ENCODE results near the gene STK4. TPM values are rescaled to one million over a fixed set of nuclear protein-coding genes. Genes with fewer than 3 reads are reported as not detected.

The STK4 gene
- total and polyA plus RNA-seq, 5 donors: 4.6 to 14.4 (median 13.8) TPM

DNA sequence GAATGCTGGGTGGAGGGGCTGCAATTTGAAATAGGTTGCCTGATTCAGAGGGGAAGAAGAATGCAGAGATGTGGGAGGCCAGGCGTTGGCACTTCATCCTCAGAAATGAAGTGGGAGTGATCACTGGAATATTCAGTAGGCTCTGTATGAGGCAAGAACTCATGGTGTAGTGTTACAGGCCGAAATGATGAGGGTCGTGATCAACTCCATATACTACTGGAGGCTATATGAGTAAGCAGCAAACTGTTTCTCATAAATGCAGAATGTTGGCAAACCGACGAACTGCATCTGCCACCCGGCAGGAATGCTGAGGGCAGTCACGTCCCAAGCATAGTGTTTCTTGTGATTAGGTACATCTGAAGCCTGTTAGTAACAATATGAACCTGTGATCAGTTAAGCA is 121.9 kb downstream of the STK4 start:
- Histone ChIP-seq H3K4me3 (ENCODE audit: low read length) (no peak overlapping the region), H3K9me3 (ENCODE audit: control insufficient read depth, low read length) (no peaks in the 10 kb centered on the region), H3K27ac (ENCODE audit: low read length) (no peak overlapping the region), H3K4me1 (ENCODE audit: control insufficient read depth, insufficient read depth, low read length) (no peaks in the 10 kb centered on the region), H3K27me3 (ENCODE audit: control insufficient read depth, insufficient read depth) (no peaks in the 10 kb centered on the region)
- WGBS: 71% methylated on average over 7 of the region's 7 CpGs
- ATAC-seq (no peak), DNase-seq (no peak)
- intact Hi-C loops (cut with DNase I): no loop called here

DNA sequence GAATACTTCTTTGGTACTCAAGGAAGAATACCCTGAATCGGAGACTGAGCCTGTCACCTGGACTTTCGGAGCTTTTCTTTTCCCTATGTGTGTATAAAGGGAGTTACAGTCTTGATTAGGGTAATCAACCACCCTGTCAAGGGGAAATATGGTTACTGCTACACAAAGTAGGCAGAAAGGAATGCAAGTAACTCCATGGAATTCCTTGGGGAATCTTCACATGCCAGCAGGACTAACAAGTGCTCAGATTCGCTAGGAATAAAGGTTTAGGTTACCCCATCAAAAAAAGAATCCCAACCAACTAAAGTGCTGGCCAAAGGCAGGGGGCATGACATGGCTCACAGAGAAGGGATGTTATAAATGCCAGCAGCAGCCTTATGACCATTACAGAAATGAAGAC is 124.2 kb downstream of the STK4 start:
- 94% methylated on average over 3 of the region's 3 CpGs for WGBS
- H3K9me3 ChIP-seq (ENCODE audit: control insufficient read depth, low read length): no peaks in the 10 kb centered on the region
- no peak for DNase-seq
- no peak overlapping the region for H3K27ac ChIP-seq (ENCODE audit: low read length)
- no peak overlapping the region for H3K4me3 ChIP-seq (ENCODE audit: low read length)
- no peak for ATAC-seq
- H3K27me3 ChIP-seq (ENCODE audit: control insufficient read depth, insufficient read depth): no peaks in the 10 kb centered on the region
- H3K4me1 ChIP-seq (ENCODE audit: control insufficient read depth, insufficient read depth, low read length): no peaks in the 10 kb centered on the region
- intact Hi-C loops (cut with DNase I): loop anchor here in 2 of 4 donors (10.0 kb wide), 2 partner anchors 46 to 86 kb away; no protein-coding TSS in a partner anchor

GRCh38 chr20:45091366-45091765 is 125.1 kb downstream of the STK4 start:
- H3K4me3 ChIP-seq (ENCODE audit: low read length): no peak overlapping the region
- DNase-seq (no peak), ATAC-seq (no peak)
- no peaks in the 10 kb centered on the region for H3K9me3 ChIP-seq (ENCODE audit: control insufficient read depth, low read length)
- intact Hi-C loops (cut with DNase I): loop anchor here in 2 of 4 donors (10.0 kb wide), 2 partner anchors 47 to 87 kb away; no protein-coding TSS in a partner anchor
- no peak overlapping the region for H3K27ac ChIP-seq (ENCODE audit: low read length)
- H3K4me1 ChIP-seq (ENCODE audit: control insufficient read depth, insufficient read depth, low read length): no peaks in the 10 kb centered on the region
- H3K27me3 ChIP-seq (ENCODE audit: control insufficient read depth, insufficient read depth): no peaks in the 10 kb centered on the region
- 78% methylated on average over 3 of the region's 3 CpGs for WGBS

GRCh38 chr20:45092898-45093297 is 126.6 kb downstream of the STK4 start:
- no peak overlapping the region for H3K4me3 ChIP-seq (ENCODE audit: low read length)
- H3K27me3 ChIP-seq (ENCODE audit: control insufficient read depth, insufficient read depth): no peaks in the 10 kb centered on the region
- DNase-seq: no peak
- intact Hi-C loops (cut with DNase I): loop anchor here in 2 of 4 donors (10.0 kb wide), 2 partner anchors 48 to 88 kb away; no protein-coding TSS in a partner anchor
- H3K27ac ChIP-seq (ENCODE audit: low read length): no peak overlapping the region
- WGBS: 84% methylated on average over 7 of the region's 7 CpGs
- no peaks in the 10 kb centered on the region for H3K4me1 ChIP-seq (ENCODE audit: control insufficient read depth, insufficient read depth, low read length)
- no peak for ATAC-seq
- no peaks in the 10 kb centered on the region for H3K9me3 ChIP-seq (ENCODE audit: control insufficient read depth, low read length)

DNA sequence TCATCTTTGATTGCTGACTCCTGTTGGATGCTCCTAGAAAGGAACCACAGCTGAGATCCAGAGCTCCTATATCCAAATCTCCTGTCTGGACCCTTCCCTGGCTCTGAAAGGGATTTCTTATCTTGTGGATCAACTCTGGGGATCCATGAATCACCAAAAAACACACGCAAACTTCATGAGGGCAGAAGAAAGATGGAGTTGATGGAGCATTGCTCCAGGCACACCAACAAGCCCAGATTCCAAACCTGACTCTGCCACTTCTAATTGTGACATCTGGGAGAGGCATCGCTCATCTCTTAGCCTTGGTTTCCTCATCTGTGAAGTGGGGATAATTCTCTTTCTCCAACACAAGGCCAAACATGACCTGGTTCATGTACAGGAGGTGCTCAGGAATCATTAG is 127.9 kb downstream of the STK4 start:
- intact Hi-C loops (cut with DNase I): loop anchor here in 2 of 4 donors (10.0 kb wide), 2 partner anchors 49 to 89 kb away; no protein-coding TSS in a partner anchor
- ATAC-seq: no peak

DNA sequence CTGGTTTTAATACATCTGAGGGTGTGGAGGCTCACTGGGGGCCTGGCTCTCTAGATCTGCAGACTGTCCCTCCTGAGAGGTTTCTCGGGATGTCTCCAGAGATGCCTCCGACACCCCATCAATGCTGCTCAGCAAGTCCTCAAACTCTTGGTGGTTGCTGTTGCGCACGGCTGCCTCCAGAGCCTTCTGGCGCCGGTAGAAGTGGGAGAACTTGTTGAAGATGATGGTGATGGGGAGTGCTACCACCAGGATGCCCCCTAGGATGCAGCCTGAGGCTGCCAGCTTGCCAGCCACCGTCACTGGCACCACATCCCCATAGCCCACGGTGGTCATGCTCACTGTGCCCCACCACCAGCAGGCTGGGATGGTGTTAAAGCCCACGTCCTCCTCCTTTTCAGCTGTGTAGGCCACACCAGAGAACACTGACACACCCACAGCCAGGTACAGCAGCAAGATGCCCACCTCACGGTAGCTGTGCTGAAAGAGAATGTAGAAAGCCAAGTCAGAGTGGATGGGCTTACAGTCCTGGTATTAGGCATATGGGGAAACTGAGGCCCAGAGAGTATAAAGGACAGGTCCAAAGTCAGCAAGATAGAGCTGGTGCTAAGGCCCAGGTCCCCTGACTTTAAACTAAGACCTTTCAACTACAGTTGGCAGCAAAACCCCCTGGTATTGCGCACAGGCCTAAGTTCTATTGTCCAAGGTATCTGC is 128.7 kb downstream of the STK4 start:
- 92% methylated on average over 11 of the region's 11 CpGs for WGBS
- no peak overlapping the region for H3K4me3 ChIP-seq (ENCODE audit: low read length)
- H3K27ac ChIP-seq (ENCODE audit: low read length): no peak overlapping the region
- intact Hi-C loops (cut with DNase I): loop anchor here (5.0 to 10.0 kb wide), 5 partner anchors 48 to 197 kb away; no protein-coding TSS in a partner anchor
- H3K4me1 ChIP-seq (ENCODE audit: control insufficient read depth, insufficient read depth, low read length): no peaks in the 10 kb centered on the region
- ATAC-seq (no peak), DNase-seq (no peak)
- no peaks in the 10 kb centered on the region for H3K9me3 ChIP-seq (ENCODE audit: control insufficient read depth, low read length)
- H3K27me3 ChIP-seq (ENCODE audit: control insufficient read depth, insufficient read depth): no peaks in the 10 kb centered on the region

More for the DNA sequence above, 127.9 kb downstream of the STK4 start:
- Histone ChIP-seq H3K4me1 (ENCODE audit: control insufficient read depth, insufficient read depth, low read length) (no peaks in the 10 kb centered on the region), H3K9me3 (ENCODE audit: control insufficient read depth, low read length) (no peaks in the 10 kb centered on the region), H3K27me3 (ENCODE audit: control insufficient read depth, insufficient read depth) (no peaks in the 10 kb centered on the region), H3K4me3 (ENCODE audit: low read length) (no peak overlapping the region), H3K27ac (ENCODE audit: low read length) (no peak overlapping the region)
- no peak for DNase-seq
- WGBS: 95% methylated on average over 2 of the region's 2 CpGs

DNA sequence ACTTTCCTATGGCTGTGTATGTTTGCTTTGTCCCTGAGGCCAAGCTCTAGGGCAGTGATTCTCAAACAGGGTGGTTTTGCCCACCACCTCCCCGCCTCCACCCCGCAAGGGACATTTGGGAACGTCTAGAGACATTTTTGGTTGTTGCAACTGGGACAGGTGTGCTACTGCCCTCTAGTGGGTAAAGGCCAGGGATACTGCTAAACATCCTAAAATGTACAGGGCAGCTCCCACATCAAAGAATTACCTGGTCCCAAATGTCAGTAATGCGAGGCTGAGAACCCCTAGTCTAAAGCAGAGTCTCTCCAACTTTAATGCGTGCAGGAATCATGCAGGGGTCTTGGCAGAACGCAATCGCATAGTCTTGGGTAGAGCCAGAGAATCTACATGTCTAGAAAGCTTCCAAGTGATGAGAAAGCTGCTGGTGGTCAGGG is 129.5 kb downstream of the STK4 start:
- no peak overlapping the region for H3K27ac ChIP-seq (ENCODE audit: low read length)
- peak in 1 of 2 donors; percentile 62 for ATAC-seq
- H3K4me3 ChIP-seq (ENCODE audit: low read length): no peak overlapping the region
- intact Hi-C loops (cut with DNase I): loop anchor here (2.0 to 10.0 kb wide), 6 partner anchors 49 to 196 kb away; no protein-coding TSS in a partner anchor
- peak in 2 of 3 donors; percentile 31 to 56 for DNase-seq
- no peaks in the 10 kb centered on the region for H3K4me1 ChIP-seq (ENCODE audit: control insufficient read depth, insufficient read depth, low read length)
- no peaks in the 10 kb centered on the region for H3K27me3 ChIP-seq (ENCODE audit: control insufficient read depth, insufficient read depth)
- no peaks in the 10 kb centered on the region for H3K9me3 ChIP-seq (ENCODE audit: control insufficient read depth, low read length)
- 5% methylated on average over 7 of the region's 7 CpGs for WGBS

- intact Hi-C loops (cut with DNase I): loop anchor here (2.0 to 10.0 kb wide), 6 partner anchors 49 to 196 kb away; no protein-coding TSS in a partner anchor
Measured at GRCh38 chr20:45096781-45097180, 130.5 kb downstream of the STK4 start.

GRCh38 chr20:45097485-45098102 is 131.3 kb downstream of the STK4 start:
- no peak for ATAC-seq
- intact Hi-C loops (cut with DNase I): loop anchor here (2.0 to 10.0 kb wide), 6 partner anchors 50 to 195 kb away; no protein-coding TSS in a partner anchor
- DNase-seq: peak in 2 of 3 donors; percentile 57 to 58
- Histone ChIP-seq H3K4me3 (ENCODE audit: low read length) (peak overlapping the region; percentile 2), H3K27me3 (ENCODE audit: control insufficient read depth, insufficient read depth) (no peaks in the 10 kb centered on the region), H3K4me1 (ENCODE audit: control insufficient read depth, insufficient read depth, low read length) (no peaks in the 10 kb centered on the region), H3K9me3 (ENCODE audit: control insufficient read depth, low read length) (no peaks in the 10 kb centered on the region), H3K27ac (ENCODE audit: low read length) (no peak overlapping the region)
- WGBS: 25% methylated on average over 56 of the region's 56 CpGs

More at GRCh38 chr20:45096781-45097180, 130.5 kb downstream of the STK4 start:
- Histone ChIP-seq H3K4me3 (ENCODE audit: low read length) (no peak overlapping the region), H3K27me3 (ENCODE audit: control insufficient read depth, insufficient read depth) (no peaks in the 10 kb centered on the region), H3K9me3 (ENCODE audit: control insufficient read depth, low read length) (no peaks in the 10 kb centered on the region), H3K4me1 (ENCODE audit: control insufficient read depth, insufficient read depth, low read length) (no peaks in the 10 kb centered on the region), H3K27ac (ENCODE audit: low read length) (no peak overlapping the region)
- ATAC-seq (no peak), DNase-seq (no peak)
- WGBS: 75% methylated on average over 9 of the region's 9 CpGs

DNA sequence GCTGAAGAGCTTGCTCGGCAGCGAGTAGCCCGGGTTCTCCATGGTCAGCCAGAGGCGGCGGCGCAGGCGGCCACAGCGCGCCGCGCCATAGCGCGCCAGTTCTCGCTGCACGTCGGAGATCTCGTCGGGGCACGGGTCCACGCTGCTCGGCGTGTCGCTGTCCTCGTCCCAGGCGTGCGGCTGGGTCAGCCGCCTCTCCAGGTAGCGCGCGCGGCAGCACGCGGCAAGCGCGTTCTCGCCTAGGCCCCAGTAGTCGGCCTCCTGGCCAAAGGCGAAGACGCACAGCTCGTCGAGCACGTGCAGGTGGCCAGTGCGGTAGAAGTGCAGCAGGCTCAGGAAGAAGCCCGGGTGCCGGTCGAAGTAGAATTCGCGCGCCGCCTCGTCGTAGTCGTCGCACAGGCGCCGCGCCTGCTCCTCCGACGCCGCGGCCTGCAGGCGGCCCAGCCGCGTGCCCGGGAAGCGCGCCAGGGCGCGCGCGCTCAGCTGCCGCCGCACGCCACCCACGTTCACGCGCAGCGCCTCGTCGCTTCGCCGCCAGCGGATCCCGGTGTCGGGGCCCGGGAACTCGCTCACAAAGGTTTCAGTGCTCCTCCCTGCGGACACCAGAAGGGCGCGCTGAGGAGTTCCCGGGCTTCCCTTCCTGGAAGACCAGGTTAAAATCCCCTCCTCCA is 131.9 kb downstream of the STK4 start:
- WGBS: 6% methylated on average over 91 of the region's 91 CpGs
- Histone ChIP-seq H3K4me3 (ENCODE audit: low read length) (peak overlapping the region; percentile 2), H3K4me1 (ENCODE audit: control insufficient read depth, insufficient read depth, low read length) (no peaks in the 10 kb centered on the region), H3K9me3 (ENCODE audit: control insufficient read depth, low read length) (no peaks in the 10 kb centered on the region), H3K27ac (ENCODE audit: low read length) (no peak overlapping the region), H3K27me3 (ENCODE audit: control insufficient read depth, insufficient read depth) (no peaks in the 10 kb centered on the region)
- intact Hi-C loops (cut with DNase I): loop anchor here (5.0 to 10.0 kb wide), 5 partner anchors 51 to 194 kb away; no protein-coding TSS in a partner anchor
- DNase-seq (peak in 2 of 3 donors; percentile 31 to 72), ATAC-seq (peak; percentile 10 to 22)
